GM12878 (cell line): Measurements from ENCODE around the gene SCUBE3. TPM values are rescaled to one million over a fixed set of nuclear protein-coding genes. Genes with fewer than 3 reads are reported as not detected.

Source experiments
- ATAC-seq: fragments of 200-7000 bp; cut with Tn5 transposase; 3 replicates; pipeline ENCODE4 v1.9.1; 2020; ENCODE audit warnings: mild to moderate bottlenecking, moderate library complexity
- BruUV-seq: library from RNA; stranded (reverse); fragments of 400-500 nt; replicated peaks from 2 replicates; lab custom pipeline; 2021; lab: Mats Ljungman, UMichigan
- CTCF ChIA-PET: fragments of 300-600 bp; sonication (Branson Sonifier 250); formaldehyde crosslinking; extraction: SDS; loops from one replicate; lab custom pipeline; 2021; ENCODE audit warnings: inconsistent platforms; lab: Yijun Ruan, JAX
- POLR2A ChIA-PET: fragments of 350-600 bp; formaldehyde crosslinking; extraction: SDS; loops from one replicate; lab custom pipeline; 2021; ENCODE audit warnings: inconsistent platforms; lab: Charles Lee
- RAD21 ChIA-PET: fragments of 300-600 bp; sonication (Branson Sonifier 250); formaldehyde crosslinking; loops from one replicate; lab custom pipeline; 2023; ENCODE audit warnings: antibody characterized with exemption; ENCODE audit not compliant: unreplicated experiment; lab: Charles Lee
- SMC1A ChIA-PET: fragments of 300-600 bp; sonication (Branson Sonifier 250); formaldehyde crosslinking; loops from one replicate; lab custom pipeline; 2023; ENCODE audit not compliant: unreplicated experiment, uncharacterized antibody; lab: Charles Lee
- DNase-seq: peaks from one replicate; pipeline ENCODE4 v3.0.0-alpha.2; 2011; ENCODE audit warnings: low read depth, low spot score
- FAIRE-seq: peaks from 3 replicates; lab custom pipeline; 2011; peaks lifted over from hg19 to GRCh38; lab: Jason Lieb, UNC
- H2AFZ ChIP-seq: 2 replicates; pipeline ENCODE4 v1.6.0; 2011; ENCODE audit warnings: low read depth, low read length, control low read depth; ENCODE audit not compliant: control insufficient read depth
- H3K27ac ChIP-seq: 2 replicates; pipeline ENCODE4 v1.5.1; 2011; ENCODE audit warnings: control low read depth; ENCODE audit not compliant: control insufficient read depth, insufficient read depth
- H3K27me3 ChIP-seq, 2 experiments: replicated peaks in 1 of 2; 2 replicates each; pipeline versions ENCODE4 v1.6.0 to v1.6.1; 2011; ENCODE audit warnings: low read length in 1 of 2; ENCODE audit not compliant: control insufficient read depth in 2 of 2, insufficient read depth in 2 of 2
- H3K36me3 ChIP-seq, 2 experiments: 2 replicates each; pipeline ENCODE4 v1.5.1; 2011; ENCODE audit warnings: low read length in 1 of 2; ENCODE audit not compliant: control insufficient read depth in 2 of 2, insufficient read depth in 2 of 2
- H3K4me1 ChIP-seq: 2 replicates; pipeline ENCODE4 v1.6.1; 2011; ENCODE audit warnings: mild to moderate bottlenecking, low read length, moderate library complexity, mixed read lengths; ENCODE audit not compliant: control insufficient read depth, insufficient read depth
- H3K4me2 ChIP-seq: 2 replicates; pipeline ENCODE4 v1.6.0; 2011; ENCODE audit warnings: control low read depth; ENCODE audit not compliant: control insufficient read depth, insufficient read depth
- H3K4me3 ChIP-seq: fragments of 200-600 bp; sonication (generic); 2 replicates; pipeline ENCODE4 v1.5.1; 2016
- H3K79me2 ChIP-seq: 2 replicates; pipeline ENCODE4 v1.6.0; 2011; ENCODE audit warnings: low read length; ENCODE audit not compliant: control insufficient read depth, insufficient read depth
- H3K9ac ChIP-seq: 2 replicates; pipeline ENCODE4 v1.8.0; 2011; ENCODE audit warnings: low read length, control low read depth, mixed read lengths; ENCODE audit not compliant: control insufficient read depth, insufficient read depth
- H3K9me3 ChIP-seq: replicated peaks from 3 replicates; pipeline ENCODE4 v1.5.1; 2011; ENCODE audit warnings: mild to moderate bottlenecking, low read length; ENCODE audit not compliant: control insufficient read depth, insufficient read depth
- H4K20me1 ChIP-seq: 2 replicates; pipeline ENCODE4 v1.6.0; 2011; ENCODE audit not compliant: control insufficient read depth, insufficient read depth
- ASH2L ChIP-seq: fragments of 300-600, 200-600 bp; sonication (generic); IDR thresholded peaks from 2 replicates; pipeline ENCODE4 v1.6.1; 2017; ENCODE audit warnings: low read depth, mild to moderate bottlenecking, borderline replicate concordance
- TBL1XR1 ChIP-seq: IDR thresholded peaks from 2 replicates; pipeline ENCODE4 v1.6.1; 2012; ENCODE audit warnings: low read depth, low read length, improper control_type of control experiment
- ZZZ3 ChIP-seq: IDR thresholded peaks from 2 replicates; pipeline ENCODE4 v1.6.1; 2011; ENCODE audit warnings: low read depth; ENCODE audit not compliant: control insufficient read depth, insufficient read length
- WGBS: methylation state at CpG from one replicate; pipeline ENCODE4 v1.1.6; 2016; ENCODE audit warnings: low lambda C conversion rate; ENCODE audit not compliant: insufficient replicate concordance, insufficient coverage; ENCODE audit errors: missing lambda C conversion rate; 5-methylcytosine and 5-hydroxymethylcytosine counted together
- in situ Hi-C: fragments of 300-500 bp; cut with MboI; formaldehyde crosslinking; loops from 9 replicates; pipeline ENCODE4 v1.14.3; 2018; ENCODE audit warnings: mixed read lengths
- intact Hi-C: fragments of 100-400 bp; cut with micrococcal nuclease; formaldehyde crosslinking; loops from one replicate; pipeline ENCODE4 v1.14.2; 2022; ENCODE audit not compliant: unreplicated experiment
- polyA plus RNA-seq, 11 experiments: library from polyadenylated mRNA; depleted of rRNA in 4 of 11; unstranded in 6 of 11; stranded (reverse) in 5 of 11; fragments of >200 nt; fragmentation: Nextera tagmentation in 4 of 11; fragmentation: Illumina TruSeq in 1 of 11; extraction: Ambion mirVana in 4 of 11; extraction: Trizol in 1 of 11; gene quantifications; 1 replicate in 1 of 11; 2 replicates in 10 of 11; pipeline versions ENCODE4 v1.2.1 to v1.2.3, GENCODE V29; 2011 to 2016; ENCODE audit warnings: inconsistent platforms in 2 of 11, missing spikeins in 2 of 11, low read depth in 1 of 11
- total RNA-seq, 4 experiments: library from RNA; depleted of rRNA in 3 of 4; stranded (reverse); fragments of >200 nt in 3 of 4; fragmentation: Illumina TruSeq in 1 of 4; extraction: Trizol in 1 of 4; gene quantifications; 2 replicates each; pipeline versions ENCODE4 v1.2.1 to v1.2.3, GENCODE V29; 2013 to 2021
- TF ChIP-seq, protein P1 (sequence below): fragments of 450-650 bp; IDR thresholded peaks from 2 replicates; pipeline ENCODE4 v1.6.1; 2016; ENCODE audit warnings: mild to moderate bottlenecking
- TF ChIP-seq, protein P2 (sequence below): IDR thresholded peaks from 2 replicates; pipeline ENCODE4 v1.6.1; 2011; ENCODE audit warnings: borderline replicate concordance, low read depth, mild to moderate bottlenecking, moderate library complexity, low read length; ENCODE audit not compliant: insufficient read depth, poor library complexity, severe bottlenecking

The SCUBE3 gene
- total and polyA plus RNA-seq, 10 of the 15 experiments (the other 5 are each of a cell fraction or from before 2014, with no cell fraction given), result under 0.01 to 0.20 (median 0.07) TPM; not detected in 4

DNA sequence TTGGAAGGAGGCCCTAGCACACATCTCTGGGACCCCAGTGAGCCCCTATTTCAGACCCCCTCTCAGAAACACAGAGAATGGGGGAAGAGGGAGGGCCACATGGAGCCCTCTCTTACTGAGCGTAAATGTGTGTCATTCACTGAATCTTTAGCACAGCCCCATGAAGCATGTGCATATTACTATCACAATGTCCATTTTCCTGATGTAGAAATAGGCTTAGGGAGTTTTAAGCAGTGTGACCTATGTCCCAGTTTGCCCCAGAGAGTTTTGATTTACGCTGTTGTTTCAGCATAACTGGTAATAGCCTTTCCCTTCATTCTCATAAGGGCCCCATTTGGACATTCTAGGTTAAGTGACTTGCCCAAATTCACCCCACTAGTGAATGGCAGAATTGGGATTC lies 47.6 kb upstream of the SCUBE3 start:
- H3K4me3 ChIP-seq, result no peak overlapping the region
- in situ Hi-C loops, result no loop called here
- H2AFZ ChIP-seq, result no peak overlapping the region
- ChIA-PET SMC1A (interaction anchor here (1.5 kb wide), 1 partner anchor 20 kb away, joined by 5 read pairs; no protein-coding TSS in a partner anchor), POLR2A (no interaction called here), CTCF (no interaction called here)
- H3K27me3 ChIP-seq, result no peaks in the 10 kb centered on the region; a peak in 1 of 4 replicates
- FAIRE-seq (no peak), ATAC-seq (no peak)
- intact Hi-C loops, result no loop called here
- H3K9me3 ChIP-seq, result no peaks in the 10 kb centered on the region; the same call in 2 of the 3 replicates
- no peaks in the 10 kb centered on the region for H4K20me1 ChIP-seq
- H3K4me2 ChIP-seq, result no peak overlapping the region
- no TSS peak for BruUV-seq
- 96% methylated on average over 2 of the region's 2 CpGs for WGBS
- no peak overlapping the region for H3K27ac ChIP-seq
- H3K4me1 ChIP-seq, result peaks cover 11% of the 10 kb centered on the region; the same call in 1 of the 2 replicates
- H3K79me2 ChIP-seq, result no peaks in the 10 kb centered on the region
- H3K36me3 ChIP-seq, result no peaks in the 10 kb centered on the region
- no peak for TF ChIP-seq ZZZ3
- no peak for TF ChIP-seq ASH2L
- TF ChIP-seq, protein P1, sequence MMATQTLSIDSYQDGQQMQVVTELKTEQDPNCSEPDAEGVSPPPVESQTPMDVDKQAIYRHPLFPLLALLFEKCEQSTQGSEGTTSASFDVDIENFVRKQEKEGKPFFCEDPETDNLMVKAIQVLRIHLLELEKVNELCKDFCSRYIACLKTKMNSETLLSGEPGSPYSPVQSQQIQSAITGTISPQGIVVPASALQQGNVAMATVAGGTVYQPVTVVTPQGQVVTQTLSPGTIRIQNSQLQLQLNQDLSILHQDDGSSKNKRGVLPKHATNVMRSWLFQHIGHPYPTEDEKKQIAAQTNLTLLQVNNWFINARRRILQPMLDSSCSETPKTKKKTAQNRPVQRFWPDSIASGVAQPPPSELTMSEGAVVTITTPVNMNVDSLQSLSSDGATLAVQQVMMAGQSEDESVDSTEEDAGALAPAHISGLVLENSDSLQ, result no peak
- no peak for TF ChIP-seq TBL1XR1
- TF ChIP-seq, protein P2, sequence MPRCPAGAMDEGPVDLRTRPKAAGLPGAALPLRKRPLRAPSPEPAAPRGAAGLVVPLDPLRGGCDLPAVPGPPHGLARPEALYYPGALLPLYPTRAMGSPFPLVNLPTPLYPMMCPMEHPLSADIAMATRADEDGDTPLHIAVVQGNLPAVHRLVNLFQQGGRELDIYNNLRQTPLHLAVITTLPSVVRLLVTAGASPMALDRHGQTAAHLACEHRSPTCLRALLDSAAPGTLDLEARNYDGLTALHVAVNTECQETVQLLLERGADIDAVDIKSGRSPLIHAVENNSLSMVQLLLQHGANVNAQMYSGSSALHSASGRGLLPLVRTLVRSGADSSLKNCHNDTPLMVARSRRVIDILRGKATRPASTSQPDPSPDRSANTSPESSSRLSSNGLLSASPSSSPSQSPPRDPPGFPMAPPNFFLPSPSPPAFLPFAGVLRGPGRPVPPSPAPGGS, result no peak
- TF ChIP-seq, all 136 proteins: peak for 0
- H3K9ac ChIP-seq, result no peak overlapping the region
- no peak for DNase-seq
- RAD21 ChIA-PET, result interaction anchor here (1.5 kb wide), 1 partner anchor 20 kb away, joined by 3 read pairs; no protein-coding TSS in a partner anchor
